Amygdala (tissue), 56 donors: Measurements from ENCODE around the gene JMJD1C.
"Not testable (repeated sequence)": the region's sequence is repeated elsewhere in the genome, so short reads cannot be mapped to it uniquely, and the experiment has no call there.

ENCODE experiments used
- DNase-seq, 56 donors: peaks; one replicate each; lab custom pipeline; 2025; lab: John Stamatoyannopoulos, UW

JMJD1C gene

GRCh38 chr10:63413429-63413828 is 52.3 kb downstream of the JMJD1C start:
- DNase-seq = no peak

- no peak for DNase-seq
Observed at GRCh38 chr10:63412304-63412703, 53.5 kb downstream of the JMJD1C start.

- DNase-seq = no peak
Observed at GRCh38 chr10:63410633-63411032, 55.1 kb downstream of the JMJD1C start.

- DNase-seq = no peak
Observed at GRCh38 chr10:63409465-63410027, 56.2 kb downstream of the JMJD1C start.

GRCh38 chr10:63407136-63407662 is 58.6 kb downstream of the JMJD1C start:
- DNase-seq = no peak

- DNase-seq = no peak
Observed at GRCh38 chr10:63396133-63396761, 69.5 kb downstream of the JMJD1C start.

GRCh38 chr10:63393050-63393449 is 72.7 kb downstream of the JMJD1C start:
- DNase-seq = no peak

GRCh38 chr10:63392224-63392623 is 73.6 kb downstream of the JMJD1C start:
- DNase-seq = no peak

GRCh38 chr10:63391812-63392211 is 74.0 kb downstream of the JMJD1C start:
- no peak for DNase-seq

- no peak for DNase-seq
Observed at GRCh38 chr10:63390521-63390920, 75.3 kb downstream of the JMJD1C start.

- no peak for DNase-seq
Observed at GRCh38 chr10:63388421-63389031, 77.3 kb downstream of the JMJD1C start.

GRCh38 chr10:63385254-63385653 is 80.5 kb downstream of the JMJD1C start:
- DNase-seq = no peak

- no peak for DNase-seq
Observed at GRCh38 chr10:63384675-63385074, 81.1 kb downstream of the JMJD1C start.

GRCh38 chr10:63384001-63384400 is 81.8 kb downstream of the JMJD1C start:
- DNase-seq = no peak

GRCh38 chr10:63383141-63383540 is 82.6 kb downstream of the JMJD1C start:
- no peak for DNase-seq

GRCh38 chr10:63382066-63382465 is 83.7 kb downstream of the JMJD1C start:
- DNase-seq = no peak

- not testable (repeated sequence) for DNase-seq
Observed at GRCh38 chr10:63377305-63377661, 88.5 kb downstream of the JMJD1C start.

GRCh38 chr10:63376560-63377304 is 89.0 kb downstream of the JMJD1C start:
- DNase-seq = no peak

- no peak for DNase-seq
Observed at GRCh38 chr10:63375859-63376258, 89.9 kb downstream of the JMJD1C start.

GRCh38 chr10:63375458-63375857 is 90.3 kb downstream of the JMJD1C start:
- no peak for DNase-seq

- no peak for DNase-seq
Observed at GRCh38 chr10:63374991-63375390, 90.8 kb downstream of the JMJD1C start.
